GM12872 (cell line): ENCODE measurements around the gene PTPRN2.

ENCODE experiments used
- TF ChIP-seq, protein P1 (sequence below): IDR thresholded peaks from 3 replicates; pipeline ENCODE4 v1.5.1; 2011; ENCODE audit warnings: low read depth, mild to moderate bottlenecking, low read length, moderate library complexity; ENCODE audit not compliant: insufficient read depth

PTPRN2 gene

DNA sequence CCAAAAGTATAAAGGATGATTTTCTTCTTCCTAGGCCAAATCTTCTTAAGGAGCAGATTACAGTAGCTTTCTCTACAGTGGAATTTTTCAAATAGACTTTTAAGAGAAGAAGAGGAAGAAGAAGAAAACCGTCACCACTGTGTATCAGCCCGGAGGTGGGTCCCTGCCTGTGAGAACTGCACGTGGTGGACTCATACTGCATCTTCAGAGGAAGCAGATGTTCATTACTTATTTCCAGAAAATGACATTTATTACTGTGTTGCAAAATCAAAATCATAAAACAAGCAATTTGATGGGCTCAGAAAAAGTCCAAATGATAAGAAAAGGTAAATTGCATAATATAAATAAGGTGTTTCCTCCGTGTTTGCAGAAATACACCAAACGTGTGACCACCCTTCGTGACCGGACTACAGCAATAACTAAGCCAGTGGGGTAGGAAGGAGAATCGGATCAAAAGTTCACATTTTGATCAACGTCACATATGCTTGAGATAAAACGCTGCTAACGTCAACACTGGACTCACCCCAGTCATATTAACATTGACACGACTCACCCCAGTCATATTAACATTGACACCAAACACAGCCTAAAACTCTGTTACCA is 179.2 kb downstream of the PTPRN2 start:
- TF ChIP-seq, protein P1, sequence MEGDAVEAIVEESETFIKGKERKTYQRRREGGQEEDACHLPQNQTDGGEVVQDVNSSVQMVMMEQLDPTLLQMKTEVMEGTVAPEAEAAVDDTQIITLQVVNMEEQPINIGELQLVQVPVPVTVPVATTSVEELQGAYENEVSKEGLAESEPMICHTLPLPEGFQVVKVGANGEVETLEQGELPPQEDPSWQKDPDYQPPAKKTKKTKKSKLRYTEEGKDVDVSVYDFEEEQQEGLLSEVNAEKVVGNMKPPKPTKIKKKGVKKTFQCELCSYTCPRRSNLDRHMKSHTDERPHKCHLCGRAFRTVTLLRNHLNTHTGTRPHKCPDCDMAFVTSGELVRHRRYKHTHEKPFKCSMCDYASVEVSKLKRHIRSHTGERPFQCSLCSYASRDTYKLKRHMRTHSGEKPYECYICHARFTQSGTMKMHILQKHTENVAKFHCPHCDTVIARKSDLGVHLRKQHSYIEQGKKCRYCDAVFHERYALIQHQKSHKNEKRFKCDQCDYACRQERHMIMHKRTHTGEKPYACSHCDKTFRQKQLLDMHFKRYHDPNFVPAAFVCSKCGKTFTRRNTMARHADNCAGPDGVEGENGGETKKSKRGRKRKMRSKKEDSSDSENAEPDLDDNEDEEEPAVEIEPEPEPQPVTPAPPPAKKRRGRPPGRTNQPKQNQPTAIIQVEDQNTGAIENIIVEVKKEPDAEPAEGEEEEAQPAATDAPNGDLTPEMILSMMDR, result no peak

DNA sequence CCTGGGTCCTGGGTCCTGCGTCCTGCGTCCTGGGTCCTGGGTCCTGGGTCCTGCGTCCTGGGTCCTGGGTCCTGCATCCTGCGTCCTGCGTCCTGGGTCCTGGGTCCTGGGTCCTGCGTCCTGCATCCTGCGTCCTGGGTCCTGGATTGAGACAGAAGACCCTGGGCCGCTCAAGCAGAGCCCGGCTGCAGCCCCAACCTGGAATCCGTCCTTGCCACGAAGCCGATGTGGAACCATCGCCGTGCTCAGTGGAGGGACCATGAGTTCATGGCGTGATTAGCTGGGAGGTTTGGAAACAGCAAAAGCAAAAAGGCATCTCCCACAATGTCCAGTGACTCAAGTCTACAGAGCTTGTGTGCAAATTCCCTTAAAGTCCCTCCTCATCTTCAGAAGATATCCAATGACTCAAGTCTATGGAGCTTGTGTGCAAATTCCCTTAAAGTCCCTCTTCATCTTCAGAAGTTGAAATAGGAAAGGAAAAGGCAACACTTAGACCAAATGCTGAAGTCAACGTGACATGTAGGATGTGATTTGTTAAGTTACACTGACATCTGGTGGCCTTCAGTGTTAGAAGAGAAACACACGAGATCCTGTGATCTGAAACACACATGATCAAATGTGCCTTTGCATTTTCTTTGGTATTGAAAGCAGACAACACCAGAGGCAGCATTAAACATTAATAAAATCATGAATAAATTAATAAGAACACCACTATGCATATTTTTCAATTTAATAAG is 179.9 kb downstream of the PTPRN2 start:
- TF ChIP-seq, protein P1, result no peak

DNA sequence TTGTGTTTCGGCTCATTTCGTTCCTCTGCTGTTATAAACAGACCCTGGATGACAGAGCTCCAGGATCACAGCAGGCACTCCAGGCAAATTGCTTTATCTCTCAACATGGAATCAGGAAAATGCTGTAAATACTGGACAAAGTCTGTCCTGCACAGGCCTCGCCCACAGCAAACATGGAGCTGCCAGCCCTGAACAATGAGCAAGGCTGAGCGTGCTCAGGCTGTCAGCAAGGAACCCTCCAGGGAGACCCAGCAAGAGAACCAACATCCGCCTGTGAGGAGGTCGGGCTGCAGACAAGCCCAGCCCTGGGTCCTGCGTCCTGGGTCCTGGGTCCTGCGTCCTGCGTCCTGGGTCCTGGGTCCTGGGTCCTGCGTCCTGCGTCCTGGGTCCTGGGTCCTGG is 180.8 kb downstream of the PTPRN2 start:
- TF ChIP-seq, protein P1, result no peak

DNA sequence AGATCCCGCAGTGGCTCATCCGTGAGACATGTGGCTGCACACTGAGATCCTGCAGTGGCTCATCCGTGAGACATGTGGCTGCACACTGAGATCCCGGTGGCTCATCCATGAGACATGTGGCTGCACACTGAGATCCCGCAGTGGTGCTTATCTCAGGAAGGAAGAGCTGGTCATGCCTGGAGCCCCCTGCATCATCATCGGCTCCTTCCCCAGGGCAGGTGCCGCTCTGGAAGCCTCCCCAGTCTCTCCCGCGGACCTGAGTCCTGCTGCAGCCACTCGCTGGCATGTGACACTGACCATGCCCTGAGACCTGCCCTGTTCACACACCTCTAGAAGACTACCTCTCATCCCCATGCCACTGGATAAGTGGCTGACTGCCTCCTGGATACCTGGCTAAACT is 181.3 kb downstream of the PTPRN2 start:
- TF ChIP-seq, protein P1, result no peak

DNA sequence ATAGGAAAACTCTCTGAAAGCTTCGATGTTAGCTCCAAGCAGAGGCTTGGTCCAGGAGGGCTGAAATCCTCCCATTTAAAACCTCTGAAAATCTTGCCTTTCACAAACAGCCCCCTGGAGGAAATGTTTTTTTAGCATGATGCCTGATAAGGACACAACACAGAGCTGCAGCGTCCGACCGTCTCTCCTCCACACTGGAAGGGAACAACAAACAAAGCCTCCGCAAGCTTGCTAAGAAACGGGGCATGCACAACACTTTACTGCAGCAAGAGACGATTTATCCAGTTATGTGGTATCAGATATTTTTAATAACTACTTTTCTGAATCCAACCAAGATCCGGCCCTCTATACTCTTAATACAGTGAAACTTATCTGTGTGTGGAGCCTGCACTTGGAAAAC is 182.3 kb downstream of the PTPRN2 start:
- TF ChIP-seq, protein P1, result no peak

DNA sequence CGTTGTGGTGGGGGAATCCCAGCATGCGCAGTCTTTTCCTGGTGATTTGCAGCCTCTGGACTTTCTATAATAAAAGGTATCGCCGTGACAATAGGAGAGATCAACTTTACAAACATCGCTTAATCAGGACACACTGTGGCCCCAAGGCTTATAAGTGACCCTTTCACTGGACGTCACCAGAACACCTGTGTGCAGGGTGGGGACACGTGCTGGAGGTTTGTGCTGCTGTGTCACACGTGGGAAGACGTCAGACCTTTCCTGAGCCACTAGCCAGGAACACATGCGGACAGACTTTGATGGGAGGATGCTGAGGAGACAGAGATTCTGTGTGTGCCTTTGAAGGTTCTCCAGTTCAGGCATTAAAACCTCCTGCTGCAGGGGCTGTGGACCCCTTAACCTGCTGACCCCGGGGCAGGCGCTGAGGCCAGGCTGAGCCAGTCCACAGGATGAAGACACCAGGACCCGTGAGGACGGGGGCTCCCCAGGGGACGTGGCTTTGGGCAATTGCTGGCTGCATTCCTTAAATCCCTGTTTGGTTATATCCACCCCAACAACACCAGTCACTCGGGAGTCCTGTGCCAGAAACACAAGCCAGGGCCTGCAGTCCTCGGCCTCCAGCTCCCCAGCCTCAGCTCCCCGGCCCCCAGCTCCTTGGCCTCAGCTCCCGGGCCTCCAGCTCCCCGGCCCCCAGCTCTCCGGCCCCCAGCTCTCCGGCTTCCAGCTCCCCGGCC is 183.4 kb downstream of the PTPRN2 start:
- TF ChIP-seq, protein P1, result no peak

DNA sequence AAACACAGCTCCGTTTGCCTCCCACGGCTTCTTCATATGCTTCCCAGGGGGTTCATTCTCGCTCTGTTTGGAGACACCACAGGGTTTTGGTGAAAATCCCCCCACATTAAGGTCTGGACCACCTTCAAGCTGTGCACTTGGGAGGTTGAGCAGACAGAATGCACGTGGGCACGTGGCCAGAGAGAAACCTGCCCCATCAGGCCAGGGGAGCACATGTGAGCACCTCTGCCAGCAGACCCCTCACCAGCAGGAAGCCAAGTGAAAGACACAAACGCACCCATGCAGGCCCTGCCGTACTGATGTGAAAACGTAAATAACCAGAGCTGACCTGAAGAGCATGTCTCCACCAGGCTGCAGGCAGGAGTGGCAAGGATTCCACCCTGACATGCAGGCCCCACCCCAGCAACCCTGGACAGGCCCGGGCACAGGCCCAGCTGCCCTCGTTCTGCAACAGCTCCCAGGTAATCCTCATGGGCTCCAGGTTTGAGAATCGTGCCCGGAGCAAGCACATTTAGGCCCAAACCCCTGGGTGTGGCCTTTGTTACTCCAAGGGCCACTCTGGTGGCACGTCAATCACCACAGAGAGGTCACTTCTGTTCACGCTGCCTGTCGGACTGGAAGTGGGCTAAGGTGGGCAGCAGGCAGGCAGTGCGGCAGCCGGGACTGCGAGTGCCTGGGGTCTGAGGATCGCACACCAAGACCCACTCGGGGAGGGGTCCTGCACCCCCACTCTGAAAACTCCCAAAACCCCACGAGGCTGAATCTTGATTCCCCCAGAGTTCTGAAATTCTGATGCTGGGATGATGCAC is 184.4 kb downstream of the PTPRN2 start:
- TF ChIP-seq, protein P1, result no peak
